Measurements from ENCODE around the gene B3GNT2. TPM values are rescaled to one million over a fixed set of nuclear protein-coding genes. Genes with fewer than 3 reads are reported as not detected.
A peak's percentile ranks its signal among the peaks of the same experiment; 100 is the strongest.

The B3GNT2 gene
- polyA plus RNA-seq, 10 donors, result 6.2 to 10.4 (median 8.4) TPM

DNA sequence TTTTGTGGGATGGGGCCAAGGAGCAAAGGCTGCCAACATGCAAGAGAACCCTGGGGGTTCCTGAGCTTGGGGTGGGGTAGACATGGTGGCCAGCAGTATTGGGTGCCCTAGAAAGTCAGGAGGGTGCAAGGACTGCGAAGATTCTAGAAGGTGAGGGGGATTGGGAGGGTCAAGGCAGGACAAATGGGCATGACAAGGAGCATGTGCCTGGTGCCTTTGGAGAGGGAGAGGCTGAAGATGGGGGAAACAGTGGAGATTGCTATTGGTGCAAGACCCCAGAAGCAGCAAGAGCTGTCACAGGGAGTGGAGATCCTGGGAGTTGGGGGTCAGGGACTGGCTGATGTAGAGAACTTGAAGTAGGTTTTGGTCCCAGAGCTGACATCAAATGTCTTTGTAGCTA is 7.5 kb downstream of the B3GNT2 start:
- DNase-seq, result no peak

GRCh38 chr2:62204998-62205496 is 9.1 kb downstream of the B3GNT2 start:
- no peak for DNase-seq

DNA sequence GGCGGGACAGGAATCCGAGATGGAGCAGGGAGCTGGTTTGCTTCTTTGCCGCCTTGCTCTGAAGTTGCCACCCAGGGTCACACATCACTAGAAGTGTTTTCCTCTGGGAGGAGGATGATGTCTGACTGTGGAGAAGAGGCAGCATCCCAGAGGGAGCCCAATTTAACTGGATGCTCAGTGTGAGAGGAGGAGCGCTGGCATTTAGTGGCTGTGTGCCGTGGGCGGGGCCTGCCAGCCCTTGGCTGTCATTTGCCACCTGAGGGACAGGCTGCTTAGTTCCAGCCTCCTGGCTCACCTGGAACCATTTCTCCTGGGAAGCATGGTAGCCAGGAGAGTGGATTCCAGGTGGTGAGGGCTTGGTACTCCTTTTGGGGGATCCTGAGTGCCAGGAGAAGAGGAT is 9.6 kb downstream of the B3GNT2 start:
- no peak for DNase-seq

- DNase-seq, result no peak
Measured at GRCh38 chr2:62206024-62206423, 10.1 kb downstream of the B3GNT2 start.

DNA sequence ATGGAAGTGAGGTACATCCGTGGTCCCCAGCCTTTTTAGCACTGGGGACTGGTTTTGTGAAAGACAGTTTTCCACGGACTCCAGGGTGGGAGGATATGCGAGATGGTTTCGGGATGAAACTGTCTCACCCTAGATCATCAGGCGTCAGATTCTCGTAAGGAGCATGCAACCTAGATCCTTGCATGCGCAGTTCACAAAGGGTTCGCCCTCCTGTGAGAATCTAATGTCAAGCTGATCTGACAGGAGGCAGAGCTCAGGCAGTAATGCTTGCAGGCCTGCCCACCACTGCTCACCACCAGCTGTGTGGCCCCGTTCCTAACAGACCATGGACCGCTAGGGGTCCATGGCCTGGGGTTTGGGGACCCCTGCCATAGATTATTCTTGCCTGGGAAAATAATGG is 11.6 kb downstream of the B3GNT2 start:
- no peak for DNase-seq

DNA sequence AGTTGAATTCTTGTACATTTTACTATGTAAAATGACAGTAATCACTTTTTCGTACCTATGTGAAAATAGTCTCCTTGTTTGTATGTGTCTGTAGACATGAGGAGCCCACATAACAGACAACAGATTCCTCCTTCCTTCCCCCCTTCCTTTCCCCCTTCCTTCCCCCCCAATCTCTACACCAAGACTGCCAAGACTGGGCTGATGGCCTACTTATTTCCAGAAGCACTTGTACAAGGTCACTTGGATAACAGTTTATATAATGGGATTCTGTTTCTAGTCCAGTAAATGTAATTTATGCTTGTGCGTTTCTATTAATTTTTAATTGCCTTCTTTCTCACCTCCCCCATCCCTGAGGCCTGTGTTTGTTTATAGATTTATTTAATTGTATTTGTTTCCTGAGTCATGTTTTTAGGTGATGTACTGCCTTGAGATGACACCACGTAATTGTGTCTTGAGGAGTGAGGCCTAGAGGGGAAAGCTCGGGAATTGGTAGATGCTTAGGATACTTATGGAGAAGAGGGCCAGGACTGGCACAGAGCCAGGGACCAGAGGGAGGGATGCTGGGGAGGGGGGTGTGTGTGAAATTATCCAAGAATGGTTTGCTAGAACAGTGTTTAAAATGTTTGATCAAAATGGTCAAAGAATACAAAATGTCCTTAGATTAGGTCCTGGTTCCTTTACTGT is 12.3 kb downstream of the B3GNT2 start:
- no peak for DNase-seq

- DNase-seq, result no peak
Measured at GRCh38 chr2:62208758-62209114, 12.8 kb downstream of the B3GNT2 start.

GRCh38 chr2:62209427-62209991 is 13.6 kb downstream of the B3GNT2 start:
- no peak for DNase-seq

- DNase-seq, result no peak
Measured at GRCh38 chr2:62215306-62216064, 19.6 kb downstream of the B3GNT2 start.

- DNase-seq, result no peak
Measured at GRCh38 chr2:62216113-62216512, 20.2 kb downstream of the B3GNT2 start.

DNA sequence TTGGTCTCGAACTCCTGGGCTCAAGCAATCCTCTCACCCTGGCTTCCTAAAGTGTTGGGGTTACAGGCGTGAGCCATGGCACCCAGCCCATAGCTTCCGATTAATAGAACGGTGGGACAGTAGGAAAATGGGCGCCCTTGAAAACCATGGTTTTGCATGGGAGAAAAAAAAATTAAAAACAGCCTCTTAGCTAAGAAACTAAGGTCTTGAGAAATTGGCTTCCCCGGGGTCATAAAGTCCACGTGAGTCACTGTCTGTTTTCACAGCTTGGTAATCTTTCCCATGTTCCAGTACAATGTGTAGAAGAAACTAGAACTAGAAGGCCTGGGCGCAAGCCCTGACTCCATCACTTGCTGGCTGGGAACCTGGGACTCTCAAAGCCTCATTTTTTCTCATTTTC is 20.7 kb downstream of the B3GNT2 start:
- peak in 1 of 3 donors; percentile 28 for DNase-seq

DNA sequence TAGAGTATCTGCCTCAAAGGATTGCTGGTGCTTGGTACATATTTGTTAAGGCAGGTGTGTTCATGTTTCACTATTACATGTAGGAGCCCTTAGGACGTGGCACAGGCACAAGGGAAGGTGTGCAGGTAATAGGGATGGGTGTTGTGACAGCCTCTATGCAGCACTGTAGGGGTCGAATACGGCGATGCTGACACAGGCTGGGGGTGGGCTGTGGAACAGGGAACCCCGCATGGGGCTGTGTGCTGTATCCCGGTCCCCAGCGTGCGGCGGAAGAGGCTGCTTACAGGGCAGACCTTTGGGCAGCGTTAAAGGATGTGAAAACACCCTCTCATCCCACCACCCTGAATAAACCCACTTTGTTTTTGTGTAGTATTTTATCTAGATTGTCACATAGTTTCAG is 21.5 kb downstream of the B3GNT2 start:
- no peak for DNase-seq

DNA sequence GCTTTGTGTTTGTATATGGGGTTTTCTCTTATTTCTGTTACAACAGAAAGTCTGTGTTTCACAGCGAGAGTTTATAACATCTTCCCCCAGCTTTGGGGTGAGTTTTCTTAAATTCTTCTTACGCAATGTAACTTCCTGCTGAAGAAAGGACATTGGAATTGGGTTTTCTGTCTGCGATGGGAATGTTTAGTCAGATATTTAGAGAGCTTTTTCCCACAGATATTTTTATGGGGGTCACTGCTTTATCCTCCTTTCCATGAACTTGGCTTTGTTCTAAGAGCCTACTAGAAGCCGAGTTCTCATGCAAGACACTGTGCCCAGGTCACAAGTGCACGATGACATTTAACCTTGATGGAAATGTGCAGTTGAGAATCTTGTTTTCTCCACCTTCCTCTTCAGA is 22.1 kb downstream of the B3GNT2 start:
- no peak for DNase-seq

DNA sequence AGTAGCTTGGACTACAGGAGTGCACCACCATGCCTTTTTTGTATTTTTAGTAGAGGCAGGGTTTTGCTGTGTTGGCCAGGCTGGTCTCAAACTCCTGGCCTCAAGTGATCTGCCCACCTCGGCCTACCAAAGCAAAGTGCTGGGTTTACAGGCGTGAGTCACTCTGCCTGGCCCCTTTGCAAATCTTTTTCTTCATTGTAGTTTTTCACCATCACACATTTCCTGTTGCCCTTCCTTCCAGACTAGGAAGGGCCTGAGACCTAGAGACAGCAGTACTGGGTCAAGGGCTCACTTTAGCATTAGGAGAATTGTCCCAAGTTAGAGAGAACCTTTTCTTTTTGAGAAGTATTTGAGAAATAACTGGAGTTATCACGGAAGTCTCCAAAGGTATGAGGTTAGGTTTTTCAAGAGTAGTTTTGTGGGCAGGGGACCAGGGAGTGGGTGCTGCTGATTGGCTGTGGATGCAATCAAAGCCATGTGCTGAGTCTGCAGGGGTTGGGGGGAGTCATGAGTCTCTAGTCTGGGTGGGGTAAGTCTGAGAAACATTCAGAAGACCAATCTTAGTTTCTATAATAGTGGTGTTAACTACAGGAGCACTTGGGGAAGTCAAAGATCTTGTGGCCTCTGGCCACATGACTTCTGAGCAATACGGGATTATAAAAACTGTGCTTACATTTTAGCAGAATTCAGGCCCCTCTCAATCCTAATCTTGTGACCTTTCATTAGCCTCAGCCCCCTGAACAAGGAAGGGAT is 23.7 kb downstream of the B3GNT2 start:
- no peak for DNase-seq

DNA sequence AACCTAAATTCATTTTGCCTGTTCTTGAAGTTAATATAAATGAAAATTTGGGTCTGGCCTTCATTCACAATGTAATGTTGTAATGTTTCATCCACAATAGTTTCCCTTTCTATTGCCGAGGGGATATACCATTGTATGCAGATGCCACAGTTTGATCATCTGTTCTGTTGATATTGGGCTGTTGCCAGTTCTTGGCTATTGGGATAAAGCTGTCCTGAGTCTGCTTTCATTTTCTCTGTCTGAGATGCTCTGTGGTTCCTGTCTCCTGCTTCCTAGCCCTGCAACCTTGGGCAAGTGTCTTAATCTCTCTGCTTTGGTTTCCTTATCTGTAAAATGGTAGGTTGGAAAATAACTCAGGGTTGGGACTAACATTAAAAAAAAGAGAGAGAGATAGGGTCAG is 25.2 kb downstream of the B3GNT2 start:
- no peak for DNase-seq

DNA sequence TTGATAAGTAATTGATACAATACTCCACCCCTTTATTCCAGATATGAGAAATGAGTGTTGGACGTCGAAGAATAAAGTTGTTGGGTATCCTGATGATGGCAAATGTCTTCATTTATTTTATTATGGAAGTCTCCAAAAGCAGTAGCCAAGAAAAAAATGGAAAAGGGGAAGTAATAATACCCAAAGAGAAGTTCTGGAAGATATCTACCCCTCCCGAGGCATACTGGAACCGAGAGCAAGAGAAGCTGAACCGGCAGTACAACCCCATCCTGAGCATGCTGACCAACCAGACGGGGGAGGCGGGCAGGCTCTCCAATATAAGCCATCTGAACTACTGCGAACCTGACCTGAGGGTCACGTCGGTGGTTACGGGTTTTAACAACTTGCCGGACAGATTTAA is 26.3 kb downstream of the B3GNT2 start:
- no peak for DNase-seq

DNA sequence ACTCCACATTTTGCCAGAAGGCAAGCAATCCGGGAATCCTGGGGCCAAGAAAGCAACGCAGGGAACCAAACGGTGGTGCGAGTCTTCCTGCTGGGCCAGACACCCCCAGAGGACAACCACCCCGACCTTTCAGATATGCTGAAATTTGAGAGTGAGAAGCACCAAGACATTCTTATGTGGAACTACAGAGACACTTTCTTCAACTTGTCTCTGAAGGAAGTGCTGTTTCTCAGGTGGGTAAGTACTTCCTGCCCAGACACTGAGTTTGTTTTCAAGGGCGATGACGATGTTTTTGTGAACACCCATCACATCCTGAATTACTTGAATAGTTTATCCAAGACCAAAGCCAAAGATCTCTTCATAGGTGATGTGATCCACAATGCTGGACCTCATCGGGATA is 26.8 kb downstream of the B3GNT2 start:
- no peak for DNase-seq

GRCh38 chr2:62224976-62225375 is 29.1 kb downstream of the B3GNT2 start:
- no peak for DNase-seq

DNA sequence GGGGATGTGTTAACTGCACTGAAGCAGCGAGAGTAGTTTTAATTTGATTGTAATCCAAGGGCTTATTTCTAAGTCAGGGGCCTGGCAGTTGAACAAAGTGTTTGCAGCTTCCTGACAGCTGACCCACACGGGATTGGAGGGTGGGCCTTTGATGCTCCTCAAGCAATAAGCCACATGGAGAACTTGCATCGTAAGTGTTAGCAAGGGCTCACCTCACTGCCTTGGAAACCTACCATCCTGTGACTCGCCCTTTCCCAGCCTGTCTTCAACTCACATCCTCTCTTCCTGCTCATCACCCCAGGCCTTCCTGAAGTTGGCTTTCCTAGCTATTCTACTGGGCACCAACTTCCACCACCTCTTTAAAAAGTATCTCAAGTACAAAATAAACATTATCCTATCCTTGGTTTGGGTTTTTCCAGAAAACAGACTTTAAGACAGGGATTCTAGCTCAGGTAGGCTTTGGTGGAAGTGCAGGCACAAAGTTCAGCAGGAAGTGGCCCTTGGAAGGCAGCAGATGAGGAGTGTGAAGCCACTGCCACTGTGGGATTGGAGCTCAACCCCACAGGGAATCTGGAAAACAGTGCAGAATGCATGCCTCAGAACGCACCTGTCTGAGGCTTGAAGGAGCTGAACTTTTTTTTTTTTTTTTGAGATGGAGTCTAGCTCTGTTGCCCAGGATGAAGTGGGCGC is 31.6 kb downstream of the B3GNT2 start:
- DNase-seq, result no peak

DNA sequence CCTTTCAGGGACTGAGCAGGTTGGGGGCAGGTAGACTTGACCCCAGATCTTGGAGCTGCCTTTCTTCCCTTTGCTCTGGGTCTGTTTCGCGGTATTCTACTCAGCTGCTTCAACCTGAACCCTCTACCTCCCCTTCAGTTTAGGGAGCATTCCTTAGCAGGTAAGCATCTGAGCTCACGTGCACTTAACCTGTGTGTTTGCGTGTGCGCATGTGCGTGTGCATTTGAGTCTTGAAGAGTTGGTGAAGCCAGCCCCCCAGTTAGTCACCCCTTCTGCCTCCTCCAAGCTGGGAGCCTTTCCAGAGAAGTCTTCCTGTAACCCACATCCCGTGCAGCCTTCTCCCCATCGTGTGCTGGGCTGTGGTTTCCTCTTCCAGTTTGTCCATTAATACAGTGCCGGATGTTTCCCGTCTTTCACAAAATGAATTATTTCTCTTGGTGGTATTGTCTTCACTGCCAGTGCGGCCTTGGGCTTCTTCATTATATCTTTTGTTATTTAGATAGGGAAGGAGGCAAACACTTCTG is 33.2 kb downstream of the B3GNT2 start:
- DNase-seq, result no peak

GRCh38 chr2:62231541-62231940 is 35.6 kb downstream of the B3GNT2 start:
- DNase-seq, result peak in 2 of 3 donors; percentile 11 to 13
